Gastrocnemius medialis (tissue), 4 donors: ENCODE data around the gene TMEM125.

Experiments used
- CTCF ChIP-seq, 5 experiments: fragments of 450-650 bp in 3 of 5; fragments of 200-600 bp in 2 of 5; sonication (generic) in 2 of 5; IDR thresholded peaks in 4 of 5; conservative IDR thresholded peaks in 1 of 5; 1 replicate in 4 of 5; 2 replicates in 1 of 5; pipeline ENCODE4 v1.5.1; 2016 to 2019; ENCODE audit warnings: antibody characterized with exemption in 5 of 5, mild to moderate bottlenecking in 3 of 5, moderate library complexity in 3 of 5
- POLR2A ChIP-seq, 2 donors: fragments of 450-650 bp; IDR thresholded peaks; one replicate each; pipeline ENCODE4 v1.6.1; 2017; ENCODE audit warnings: antibody characterized with exemption in 2 of 2, mild to moderate bottlenecking in 2 of 2, moderate library complexity in 2 of 2

- TF ChIP-seq CTCF (IDR thresholded peaks at IDR 0.05 in 4 of 5, conservative IDR thresholded peaks at IDR 0.05 in 1 of 5) (no peak), POLR2A (IDR thresholded peaks at IDR 0.05) (no peak)
Observed at GRCh38 chr1:43302201-43302600, 32.4 kb downstream of the TMEM125 start.
